OCI-LY3 (cell line): ENCODE measurements around the gene SPATA19.

Experiments used
- CTCF ChIP-seq: fragments of 200-600, 300-600 bp; sonication (generic); IDR thresholded peaks from 2 replicates; pipeline ENCODE4 v1.5.1; 2014; ENCODE audit warnings: antibody characterized with exemption, low read length, low read depth
- EZH2phosphoT487 ChIP-seq: fragments of 200-600 bp; shearing (Covaris generic); IDR thresholded peaks from 2 replicates; pipeline ENCODE4 v1.6.1; 2018; ENCODE audit warnings: antibody characterized with exemption, mixed run types, low read depth

GRCh38 chr11:133818302-133818701 lies 27.0 kb downstream of the SPATA19 start:
- TF ChIP-seq CTCF (no peak), EZH2phosphoT487 (no peak)
